H1 (cell line): ENCODE measurements around the gene GALK1. TPM values are rescaled to one million over a fixed set of nuclear protein-coding genes. Genes with fewer than 3 reads are reported as not detected.

Experiments used
- CHD2 ChIP-seq: IDR thresholded peaks from 2 replicates; pipeline ENCODE4 v1.6.1; 2012; ENCODE audit warnings: low read length, improper control_type of control experiment
- EGR1 ChIP-seq: IDR thresholded peaks from 2 replicates; pipeline ENCODE4 v1.6.1; 2011; ENCODE audit warnings: low read depth, low read length, borderline replicate concordance
- JUN ChIP-seq: IDR thresholded peaks from 2 replicates; pipeline ENCODE4 v1.6.1; 2011; ENCODE audit warnings: low read depth, mild to moderate bottlenecking, improper control_type of control experiment, low read length
- KDM5A ChIP-seq: fragments of 200-600 bp; IDR thresholded peaks from 2 replicates; pipeline ENCODE4 v1.7.1; 2012; ENCODE audit warnings: mild to moderate bottlenecking, low read length, inconsistent platforms, mixed read lengths
- MAFK ChIP-seq: IDR thresholded peaks from 2 replicates; pipeline ENCODE4 v1.6.1; 2012; ENCODE audit warnings: low read depth, mild to moderate bottlenecking, improper control_type of control experiment, low read length
- POU5F1 ChIP-seq: IDR thresholded peaks from 2 replicates; pipeline ENCODE4 v1.6.1; 2011; ENCODE audit warnings: low read depth, mild to moderate bottlenecking, low read length, moderate library complexity
- polyA plus RNA-seq, 7 experiments: library from polyadenylated mRNA; depleted of rRNA in 3 of 7; stranded (reverse) in 5 of 7; unstranded in 2 of 7; fragments of >200 nt in 5 of 7; fragments of 200-250 nt in 2 of 7; gene quantifications; 1 replicate in 5 of 7; 2 replicates in 1 of 7; 4 replicates in 1 of 7; pipeline versions ENCODE4 v1.2.1 to v1.2.3, GENCODE V29; 2011 to 2013; ENCODE audit warnings: missing spikeins in 2 of 7, mixed read lengths in 2 of 7
- total RNA-seq: library from RNA; stranded (reverse); fragmentation: NEBNext Ultra II Directional; extraction: Animal tissue kit (Norgen Biotek cat#: 25700); gene quantifications from 2 replicates; pipeline ENCODE4 v1.2.1, GENCODE V29; 2021

GALK1 gene
- total and polyA plus RNA-seq, 2 of the 8 experiments (the other 6 are each of a cell fraction or from before 2014, with no cell fraction given): 34.1 to 47.9 TPM

DNA sequence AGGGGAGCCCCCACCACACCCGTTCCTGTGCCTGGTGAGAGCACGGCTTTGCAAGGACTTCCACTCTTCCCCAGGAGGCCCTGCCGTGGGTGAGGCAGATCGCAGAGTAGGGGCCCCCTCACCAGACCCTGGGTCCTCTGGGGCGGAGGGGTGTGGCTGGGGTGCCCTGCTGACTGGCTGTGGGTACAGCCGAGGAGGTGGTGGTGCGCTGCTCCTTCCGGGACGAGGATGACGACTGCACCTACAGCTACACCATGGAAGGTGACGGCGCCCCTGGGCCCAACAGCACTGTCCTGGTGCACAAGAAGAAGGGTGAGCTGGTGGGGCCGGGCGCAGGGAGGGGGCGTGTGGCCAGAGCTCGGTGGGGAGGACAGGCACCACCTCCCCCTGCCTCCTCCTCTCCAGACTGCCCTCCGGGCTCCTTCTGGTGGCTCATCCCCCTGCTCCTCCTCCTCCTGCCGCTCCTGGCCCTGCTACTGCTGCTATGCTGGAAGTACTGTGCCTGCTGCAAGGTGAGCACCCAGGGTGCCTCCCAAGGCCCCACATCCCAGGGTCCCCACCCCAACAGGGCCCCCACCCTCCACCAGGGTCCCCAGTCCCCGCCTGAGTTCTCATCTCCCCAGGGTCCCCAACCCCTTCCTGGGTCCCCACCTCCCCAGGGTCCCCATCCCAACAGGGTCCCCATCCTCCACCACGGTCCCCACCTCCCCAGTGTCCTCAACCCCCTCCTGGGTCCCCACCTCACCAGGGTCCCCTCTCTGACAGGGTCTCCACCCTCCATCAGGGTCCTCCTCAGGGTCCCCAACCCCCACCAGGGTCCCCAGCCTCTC lies 27.6 kb downstream of the GALK1 start (continued):
- no peak for TF ChIP-seq KDM5A
- TF ChIP-seq EGR1: no peak
- no peak for TF ChIP-seq MAFK
- no peak for TF ChIP-seq POU5F1
- no peak for TF ChIP-seq JUN
- TF ChIP-seq CHD2: no peak
